NCI-H748 (cell line): ENCODE results near the gene BBS9.
A peak's percentile ranks its signal among the peaks of the same experiment; 100 is the strongest.
"Not testable (repeated sequence)": the region's sequence is repeated elsewhere in the genome, so short reads cannot be mapped to it uniquely, and the experiment has no call there.

Source experiments
- DNase-seq: peaks from one replicate; lab custom pipeline; 2025; ENCODE audit not compliant: unreplicated experiment; lab: John Stamatoyannopoulos, UW

BBS9 gene

DNA sequence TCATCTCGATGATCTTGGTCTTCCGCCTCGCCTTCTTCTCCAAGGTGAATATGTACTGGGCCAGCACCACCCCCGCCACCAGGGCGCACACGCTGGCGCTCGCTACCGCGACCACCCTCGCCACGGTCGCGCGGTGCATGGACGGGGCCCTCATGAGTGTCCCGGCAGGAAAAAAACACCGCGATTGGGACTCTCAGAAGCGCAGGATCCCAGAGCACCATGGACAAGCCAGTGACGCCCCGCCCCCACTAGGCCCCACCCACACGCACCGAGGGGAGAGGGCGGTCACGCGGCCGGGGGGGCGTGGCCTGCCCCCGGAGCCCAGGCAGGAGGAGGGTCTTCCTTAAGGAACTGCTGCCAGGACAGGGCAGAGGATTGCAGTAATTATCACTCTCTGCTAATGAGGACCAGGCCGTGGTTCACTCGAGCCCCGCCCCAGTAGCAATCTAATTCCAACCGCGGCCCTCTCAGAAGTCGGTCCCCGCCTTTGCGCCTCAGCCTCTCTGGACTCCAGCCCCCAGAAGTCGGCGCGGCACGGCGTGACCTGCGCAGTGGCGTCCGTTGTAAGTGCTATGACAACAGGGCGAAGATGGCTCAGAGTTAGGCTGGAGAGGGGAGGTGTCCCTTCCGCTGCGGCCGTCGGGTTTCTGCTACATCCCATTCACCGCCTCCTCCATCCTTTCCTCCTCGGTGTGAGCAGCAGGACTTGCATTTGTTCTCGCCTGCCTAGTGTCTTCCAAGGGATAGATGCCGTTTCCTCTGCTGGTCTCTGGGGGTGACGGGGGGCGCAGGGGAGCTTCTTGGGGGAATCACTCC lies at the start of gene BBS9:
BBS9 (plus strand) TSS at position 575 of the 816 bp plus-strand sequence. CDS start 16,689 bp downstream, outside the sequence.
- peak; percentile 98 for DNase-seq

GRCh38 chr7:33079763-33080690 lies 49.3 kb upstream of the BBS9 start:
- DNase-seq = no peak

- DNase-seq = no peak
These were observed 42.0 kb upstream of the BBS9 start for GRCh38 chr7:33087356-33087755.

DNA sequence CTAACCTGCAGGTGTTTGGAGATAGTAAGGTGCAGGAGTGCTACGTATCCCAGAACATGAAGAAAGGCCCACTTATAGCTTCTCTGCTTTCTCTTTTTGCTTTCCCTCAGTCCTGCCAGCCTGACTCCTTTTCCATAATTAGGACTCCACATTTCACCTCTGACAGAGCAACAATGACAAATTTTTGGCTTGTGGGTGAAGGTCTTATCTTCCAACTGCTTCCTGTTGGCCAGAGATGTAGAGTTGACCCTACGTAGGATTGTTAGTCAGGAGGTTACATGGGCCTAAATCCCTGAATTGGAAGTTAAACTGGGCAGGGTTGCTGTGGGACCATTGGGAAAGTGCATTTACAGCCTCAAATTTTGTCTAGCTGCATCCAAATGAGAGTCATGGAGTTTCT lies 41.5 kb upstream of the BBS9 start:
- no peak for DNase-seq

DNA sequence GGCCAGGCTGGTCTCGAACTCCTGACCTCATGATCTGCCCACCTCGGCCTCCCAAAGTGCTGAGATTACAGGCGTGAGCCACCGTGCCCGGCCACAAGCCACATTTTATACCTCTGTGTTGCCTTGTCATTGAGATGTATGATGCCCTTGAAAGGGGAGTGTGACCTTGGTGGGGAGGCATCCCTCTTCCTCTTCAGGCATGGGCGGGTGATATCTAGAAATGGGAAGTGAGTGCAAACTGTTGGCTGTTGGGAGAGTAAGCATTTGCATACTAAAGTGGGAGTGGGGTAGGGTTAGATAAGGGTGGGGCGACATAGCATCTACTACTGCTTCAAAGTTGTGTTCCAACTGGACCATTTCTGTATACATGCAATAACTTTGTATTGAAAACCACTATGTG lies 40.2 kb upstream of the BBS9 start:
- no peak for DNase-seq

DNA sequence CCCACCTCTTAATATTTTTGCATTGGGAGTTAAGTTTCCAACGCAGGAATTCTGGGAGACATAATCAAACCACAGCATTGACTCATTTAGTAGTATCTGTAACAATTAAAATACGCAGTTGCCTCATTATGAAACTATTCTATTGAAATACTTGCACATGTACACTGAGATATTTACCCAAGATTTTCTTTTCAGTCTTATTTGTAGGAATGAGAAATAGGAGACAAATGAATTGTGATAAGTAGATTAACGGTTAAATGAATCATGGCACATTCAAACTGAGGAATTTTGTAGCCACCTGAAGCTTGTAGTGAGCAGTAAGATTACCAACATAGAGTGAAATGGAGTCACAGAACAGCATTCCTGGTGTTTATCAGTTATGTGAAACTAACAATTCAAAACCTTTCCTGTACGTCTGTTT lies 38.2 kb upstream of the BBS9 start:
- DNase-seq = no peak

DNA sequence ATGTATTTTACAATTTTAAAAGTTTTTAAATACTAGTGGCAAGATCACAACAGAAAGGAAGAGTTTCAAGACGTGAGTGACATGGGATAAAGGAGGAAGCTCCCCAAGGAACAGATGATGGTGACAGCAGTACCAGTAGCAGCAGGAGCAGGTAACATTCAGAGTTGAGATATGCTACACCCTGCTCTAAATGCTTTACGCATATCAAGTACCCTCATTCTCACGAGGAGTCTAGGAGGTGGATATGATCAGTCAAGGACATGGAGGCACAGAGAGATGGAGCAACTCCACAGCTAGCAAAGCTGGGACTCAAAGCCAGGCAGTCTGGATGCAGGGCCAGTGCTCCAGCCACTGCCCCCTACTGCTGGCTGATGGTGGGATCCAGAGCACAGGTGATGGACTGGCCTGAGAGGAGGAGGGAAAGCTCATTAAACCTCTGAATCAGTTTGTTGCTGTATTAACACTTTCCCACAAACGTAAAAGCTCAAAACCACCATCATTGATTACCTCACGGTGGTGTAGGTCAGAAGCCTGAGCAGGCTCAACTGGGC lies 37.6 kb upstream of the BBS9 start:
- DNase-seq = no peak

- no peak for DNase-seq
These were observed 36.1 kb upstream of the BBS9 start for GRCh38 chr7:33093266-33093665.

DNA sequence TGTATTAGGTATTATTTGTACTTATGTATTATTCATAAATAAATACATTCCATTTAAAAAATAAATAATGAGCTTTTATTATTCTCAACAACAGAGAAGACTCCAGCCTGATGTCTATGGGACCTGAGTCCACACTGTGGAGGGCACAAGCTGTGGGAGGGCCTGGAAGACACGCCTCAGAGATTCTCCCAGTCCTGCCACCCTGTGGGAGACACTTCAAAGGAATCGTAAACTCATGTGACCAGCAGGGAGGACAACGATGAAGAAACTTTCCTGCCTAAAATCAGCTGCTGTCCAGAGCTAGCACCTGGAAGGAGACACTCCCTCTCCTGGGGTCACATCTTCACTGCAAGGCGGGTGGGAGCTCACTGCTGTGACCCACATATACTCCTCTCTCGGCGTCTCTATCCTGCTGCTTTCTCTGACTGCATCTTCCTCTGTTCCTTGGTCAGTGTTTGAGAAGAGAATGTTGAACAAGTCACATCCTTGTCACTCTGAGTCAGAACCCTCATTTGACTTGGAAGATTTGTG lies 34.6 kb upstream of the BBS9 start:
- DNase-seq = not testable (repeated sequence)

GRCh38 chr7:33099154-33099940 lies 30.0 kb upstream of the BBS9 start:
- DNase-seq = no peak

GRCh38 chr7:33100770-33101169 lies 28.6 kb upstream of the BBS9 start:
- DNase-seq = no peak

GRCh38 chr7:33101906-33102305 lies 27.5 kb upstream of the BBS9 start:
- DNase-seq = no peak

GRCh38 chr7:33107136-33108066 lies 22.0 kb upstream of the BBS9 start:
- DNase-seq = peak; percentile 59

DNA sequence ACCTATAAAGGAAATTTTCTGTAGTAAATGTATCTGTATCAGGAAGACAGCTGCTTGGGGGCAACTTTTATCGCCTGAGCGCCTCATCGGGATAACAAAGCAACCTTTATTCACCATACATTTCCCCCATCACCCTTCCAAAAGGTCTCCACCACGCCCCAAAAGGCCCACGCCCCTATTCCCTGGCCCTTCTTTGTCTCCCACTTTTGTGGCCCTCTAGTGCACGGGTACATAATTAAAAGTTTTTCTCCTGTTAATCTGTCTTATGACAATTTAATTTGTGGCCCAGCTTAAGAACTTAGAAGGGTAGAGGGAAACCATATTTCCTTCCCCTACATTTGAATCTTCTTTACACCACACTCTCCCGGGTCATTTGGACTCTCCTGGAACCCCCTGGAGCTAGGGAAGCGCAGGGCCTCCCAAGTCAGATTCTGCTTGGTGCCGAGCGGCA lies 20.8 kb upstream of the BBS9 start:
- DNase-seq = peak; percentile 57

GRCh38 chr7:33109005-33109757 lies 20.2 kb upstream of the BBS9 start, which contains the start of gene RP9:
Gene RP9 (minus strand): TSS chr7:33109404. CDS start chr7:33109372, 32 bp downstream.
- peak; percentile 90 for DNase-seq

DNA sequence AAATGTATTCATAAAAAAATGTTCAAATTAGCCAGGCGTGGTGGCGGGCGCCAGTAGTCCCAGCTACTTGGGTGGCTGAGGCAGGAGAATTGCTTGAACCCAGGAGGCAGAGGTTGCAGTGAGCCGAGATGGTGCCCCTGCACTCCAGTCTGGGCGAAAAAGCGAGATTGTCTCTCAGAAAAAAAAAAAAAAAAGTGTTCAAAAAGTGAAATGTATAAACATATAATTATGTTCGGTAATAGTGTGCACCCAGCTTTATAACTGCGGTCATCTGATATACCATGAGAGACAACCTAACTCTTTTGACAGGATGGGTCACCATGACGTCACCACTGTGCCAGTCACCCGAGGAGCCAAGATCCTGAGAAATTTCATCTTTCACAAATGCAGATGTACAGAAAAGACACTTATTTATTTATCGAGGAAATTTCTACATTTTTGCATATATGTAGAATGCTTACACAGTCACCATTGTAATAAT lies 19.6 kb upstream of the BBS9 start:
- peak; percentile 58 for DNase-seq

DNA sequence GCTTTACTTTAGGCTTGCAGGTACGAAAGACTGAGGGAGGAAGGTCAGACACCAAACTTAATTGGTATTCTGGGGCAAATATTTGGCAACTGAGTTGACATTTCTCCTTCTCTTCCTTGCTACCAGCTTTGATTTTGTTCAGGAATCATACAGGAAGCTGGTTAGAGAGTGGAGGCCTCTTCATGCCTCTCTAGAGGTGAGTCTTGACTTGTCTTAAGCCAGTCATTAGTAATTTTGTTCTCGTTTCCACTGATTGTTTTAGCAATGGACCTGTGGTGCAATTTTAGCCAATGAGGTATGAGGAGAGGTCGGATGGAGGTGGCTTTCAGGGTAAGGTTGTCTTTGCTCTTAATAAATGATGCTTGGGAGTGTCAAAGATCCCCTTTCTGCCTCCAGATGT lies 17.8 kb upstream of the BBS9 start:
- no peak for DNase-seq

DNA sequence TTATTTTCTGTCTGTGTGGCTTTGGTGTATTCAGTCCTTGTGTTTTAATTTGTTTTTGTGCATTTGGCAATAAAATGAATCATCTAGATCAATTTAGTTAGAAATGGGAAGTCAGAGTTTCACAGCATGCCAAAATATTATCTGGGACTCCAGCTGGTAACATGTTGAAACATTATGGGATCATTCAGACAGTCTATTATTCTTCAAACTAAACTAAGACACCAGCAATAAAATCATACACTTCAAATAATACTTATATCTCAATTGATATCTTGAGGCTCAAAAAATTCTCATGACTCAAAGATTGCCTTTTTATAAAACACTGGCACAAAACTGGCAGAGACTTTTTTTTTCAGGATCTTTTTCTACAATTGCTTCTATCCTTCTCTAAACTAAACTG lies 14.4 kb upstream of the BBS9 start:
- no peak for DNase-seq
